Measurements from ENCODE around the gene SH3PXD2B. TPM values are rescaled to one million over a fixed set of nuclear protein-coding genes. Genes with fewer than 3 reads are reported as not detected.

Gene SH3PXD2B
- total and polyA plus RNA-seq, 7 experiments from 2014 or later: 0.15 to 1.1 (median 0.28) TPM; not detected in 1

DNA sequence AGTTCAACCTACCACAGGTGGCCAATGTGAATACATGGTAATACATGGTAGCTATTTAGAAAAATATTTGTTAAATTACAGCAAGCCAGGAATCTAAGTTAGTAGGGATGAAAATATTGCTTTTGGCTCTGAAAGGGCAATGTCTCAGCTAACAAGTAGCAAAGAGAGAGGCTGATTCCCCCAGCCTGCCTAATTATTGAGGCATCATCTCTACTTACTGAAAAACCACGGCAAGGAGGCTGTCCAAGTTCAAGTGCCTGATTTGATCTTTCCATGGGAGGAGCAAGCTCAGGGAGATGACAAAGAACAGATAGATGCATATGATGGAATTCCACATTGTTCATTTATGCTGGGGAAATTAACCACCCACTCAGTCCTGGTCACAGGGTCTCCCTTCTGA, 142.0 kb downstream of the SH3PXD2B start:
- no peak overlapping the region for H3K27ac ChIP-seq (ENCODE audit: low read depth, low read length)
- Mint-ChIP-seq H3K27me3 (peaks cover 0 to 12% (median 5%) of the 10 kb centered on the region in 5 donors), H3K36me3 (peaks cover 0 to 3% (median 0%) of the 10 kb centered on the region in 5 donors), H3K4me1 (no peaks in the 10 kb centered on the region), H3K27ac (no peak overlapping the region), H3K9me3 (no peaks in the 10 kb centered on the region), H3K4me3 (no peak overlapping the region)
- no peaks in the 10 kb centered on the region for H3K9me3 ChIP-seq (ENCODE audit: control insufficient read depth in 2 of 3, low read length in 3 of 3)
- intact Hi-C loops (cut with micrococcal nuclease): no loop called here
- ChIA-PET POLR2A (no interaction called here), CTCF (no interaction called here)
- no peak for DNase-seq
- H3K4me3 ChIP-seq (ENCODE audit: low read length): no peak overlapping the region
- H3K27me3 ChIP-seq (ENCODE audit: control insufficient read depth in 2 of 2, insufficient read depth in 2 of 2, low read length in 2 of 2): no peaks in the 10 kb centered on the region
- no peak for ATAC-seq
- H3K4me1 ChIP-seq (ENCODE audit: control insufficient read depth in 2 of 2, insufficient read depth in 2 of 2, low read length in 2 of 2): no peaks in the 10 kb centered on the region
- no peaks in the 10 kb centered on the region for H3K36me3 ChIP-seq (ENCODE audit: control insufficient read depth in 2 of 3, insufficient read depth in 3 of 3, low read length in 3 of 3)

DNA sequence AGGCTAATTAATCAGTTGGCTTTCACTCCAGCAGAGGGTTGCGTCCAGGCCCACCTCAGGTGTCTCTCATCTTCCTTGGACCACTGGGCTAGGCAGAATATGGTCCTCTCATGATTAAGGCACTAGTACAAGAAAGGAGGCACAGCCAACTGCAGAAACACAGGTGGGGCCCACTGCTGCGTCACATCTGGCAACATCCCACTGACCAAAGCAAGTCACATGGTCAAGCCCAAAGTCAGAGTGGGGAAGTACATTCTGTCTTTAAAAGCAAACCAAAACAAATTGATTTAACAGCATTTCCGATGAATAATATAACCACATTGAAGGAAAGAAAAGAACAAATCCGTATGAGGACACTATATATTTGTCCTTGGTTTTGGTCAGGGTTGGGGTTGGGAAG, 142.7 kb downstream of the SH3PXD2B start:
- H3K27ac ChIP-seq (ENCODE audit: low read depth, low read length): no peak overlapping the region
- H3K9me3 Mint-ChIP-seq: no peaks in the 10 kb centered on the region
- no peaks in the 10 kb centered on the region for H3K9me3 ChIP-seq (ENCODE audit: control insufficient read depth in 2 of 3, low read length in 3 of 3)
- ChIA-PET POLR2A (no interaction called here), CTCF (no interaction called here)
- H3K4me3 Mint-ChIP-seq: no peak overlapping the region
- H3K27me3 Mint-ChIP-seq: peaks cover 0 to 14% (median 5%) of the 10 kb centered on the region in 5 donors
- H3K36me3 ChIP-seq (ENCODE audit: control insufficient read depth in 2 of 3, insufficient read depth in 3 of 3, low read length in 3 of 3): no peaks in the 10 kb centered on the region
- H3K4me1 ChIP-seq (ENCODE audit: control insufficient read depth in 2 of 2, insufficient read depth in 2 of 2, low read length in 2 of 2): no peaks in the 10 kb centered on the region
- H3K27ac Mint-ChIP-seq: no peak overlapping the region
- no peak overlapping the region for H3K4me3 ChIP-seq (ENCODE audit: low read length)
- ATAC-seq (no peak), DNase-seq (no peak)
- no peaks in the 10 kb centered on the region for H3K4me1 Mint-ChIP-seq
- peaks cover 0 to 3% (median 0%) of the 10 kb centered on the region in 5 donors for H3K36me3 Mint-ChIP-seq
- intact Hi-C loops (cut with micrococcal nuclease): no loop called here
- H3K27me3 ChIP-seq (ENCODE audit: control insufficient read depth in 2 of 2, insufficient read depth in 2 of 2, low read length in 2 of 2): no peaks in the 10 kb centered on the region

DNA sequence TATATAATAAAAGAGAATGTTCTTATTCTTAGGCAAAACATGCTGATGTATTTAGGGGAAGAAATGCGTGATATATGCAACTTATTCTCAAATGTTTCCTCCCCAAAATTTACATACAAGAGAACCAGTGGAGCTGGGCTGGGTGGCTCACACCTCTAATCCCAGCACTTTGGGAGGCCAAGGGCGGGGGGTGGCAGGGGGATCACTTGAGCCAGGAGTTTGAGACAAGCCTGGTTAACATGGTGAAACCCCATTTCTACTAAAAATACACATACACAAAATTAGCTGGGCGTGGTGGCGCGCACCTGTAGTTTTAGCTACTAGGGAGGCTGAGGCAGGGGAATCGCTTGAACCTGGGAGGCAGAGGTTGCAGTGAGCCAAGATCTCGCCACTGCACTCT, 143.3 kb downstream of the SH3PXD2B start:
- H3K4me3 ChIP-seq (ENCODE audit: low read length): no peak overlapping the region
- DNase-seq (no peak), ATAC-seq (no peak)
- H3K27ac Mint-ChIP-seq: no peak overlapping the region
- no peaks in the 10 kb centered on the region for H3K4me1 Mint-ChIP-seq
- ChIA-PET POLR2A (no interaction called here), CTCF (no interaction called here)
- intact Hi-C loops (cut with micrococcal nuclease): no loop called here
- peaks cover 0 to 3% (median 0%) of the 10 kb centered on the region in 5 donors for H3K36me3 Mint-ChIP-seq
- H3K36me3 ChIP-seq (ENCODE audit: control insufficient read depth in 2 of 3, insufficient read depth in 3 of 3, low read length in 3 of 3): no peaks in the 10 kb centered on the region
- H3K27me3 Mint-ChIP-seq: peaks cover 0 to 14% (median 5%) of the 10 kb centered on the region in 5 donors
- no peak overlapping the region for H3K27ac ChIP-seq (ENCODE audit: low read depth, low read length)
- H3K9me3 Mint-ChIP-seq: peaks cover 0 to 5% (median 0%) of the 10 kb centered on the region in 11 donors
- H3K9me3 ChIP-seq (ENCODE audit: control insufficient read depth in 2 of 3, low read length in 3 of 3): no peaks in the 10 kb centered on the region
- H3K4me1 ChIP-seq (ENCODE audit: control insufficient read depth in 2 of 2, insufficient read depth in 2 of 2, low read length in 2 of 2): no peaks in the 10 kb centered on the region
- no peak overlapping the region for H3K4me3 Mint-ChIP-seq
- H3K27me3 ChIP-seq (ENCODE audit: control insufficient read depth in 2 of 2, insufficient read depth in 2 of 2, low read length in 2 of 2): no peaks in the 10 kb centered on the region

DNA sequence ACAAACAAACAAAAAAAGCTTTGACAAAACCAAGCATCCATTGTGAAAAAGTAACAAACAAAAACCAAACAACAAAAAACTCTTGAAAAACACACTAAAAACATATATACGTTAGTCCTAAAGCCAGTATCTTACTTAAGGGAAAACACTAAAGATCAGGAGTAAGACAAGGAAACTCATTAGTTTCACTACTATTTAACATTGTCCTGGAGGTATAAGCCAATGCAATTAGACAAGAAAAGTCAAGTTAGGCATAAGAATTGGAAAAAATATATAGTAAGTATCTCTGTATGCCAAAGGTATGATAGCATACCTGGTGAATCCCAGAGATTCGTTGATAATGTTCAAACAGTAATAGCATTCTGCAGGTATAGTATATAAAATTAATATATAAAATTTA, 148.9 kb downstream of the SH3PXD2B start:
- no peaks in the 10 kb centered on the region for H3K27me3 ChIP-seq (ENCODE audit: control insufficient read depth in 2 of 2, insufficient read depth in 2 of 2, low read length in 2 of 2)
- Mint-ChIP-seq H3K4me3 (no peak overlapping the region), H3K36me3 (peaks cover 0 to 7% (median 0%) of the 10 kb centered on the region in 5 donors), H3K27ac (no peak overlapping the region), H3K9me3 (peaks cover 0 to 19% (median 2%) of the 10 kb centered on the region in 11 donors), H3K27me3 (peaks cover 0 to 14% (median 9%) of the 10 kb centered on the region in 5 donors), H3K4me1 (no peaks in the 10 kb centered on the region)
- no peak for DNase-seq
- no peaks in the 10 kb centered on the region for H3K4me1 ChIP-seq (ENCODE audit: control insufficient read depth in 2 of 2, insufficient read depth in 2 of 2, low read length in 2 of 2)
- H3K27ac ChIP-seq (ENCODE audit: low read depth, low read length): no peak overlapping the region
- no peaks in the 10 kb centered on the region for H3K9me3 ChIP-seq (ENCODE audit: control insufficient read depth in 2 of 3, low read length in 3 of 3)
- H3K36me3 ChIP-seq (ENCODE audit: control insufficient read depth in 2 of 3, insufficient read depth in 3 of 3, low read length in 3 of 3): no peaks in the 10 kb centered on the region
- intact Hi-C loops (cut with micrococcal nuclease): no loop called here
- no peak overlapping the region for H3K4me3 ChIP-seq (ENCODE audit: low read length)
- ATAC-seq: no peak
- POLR2A ChIA-PET: no interaction called here
- CTCF ChIA-PET: no interaction called here

DNA sequence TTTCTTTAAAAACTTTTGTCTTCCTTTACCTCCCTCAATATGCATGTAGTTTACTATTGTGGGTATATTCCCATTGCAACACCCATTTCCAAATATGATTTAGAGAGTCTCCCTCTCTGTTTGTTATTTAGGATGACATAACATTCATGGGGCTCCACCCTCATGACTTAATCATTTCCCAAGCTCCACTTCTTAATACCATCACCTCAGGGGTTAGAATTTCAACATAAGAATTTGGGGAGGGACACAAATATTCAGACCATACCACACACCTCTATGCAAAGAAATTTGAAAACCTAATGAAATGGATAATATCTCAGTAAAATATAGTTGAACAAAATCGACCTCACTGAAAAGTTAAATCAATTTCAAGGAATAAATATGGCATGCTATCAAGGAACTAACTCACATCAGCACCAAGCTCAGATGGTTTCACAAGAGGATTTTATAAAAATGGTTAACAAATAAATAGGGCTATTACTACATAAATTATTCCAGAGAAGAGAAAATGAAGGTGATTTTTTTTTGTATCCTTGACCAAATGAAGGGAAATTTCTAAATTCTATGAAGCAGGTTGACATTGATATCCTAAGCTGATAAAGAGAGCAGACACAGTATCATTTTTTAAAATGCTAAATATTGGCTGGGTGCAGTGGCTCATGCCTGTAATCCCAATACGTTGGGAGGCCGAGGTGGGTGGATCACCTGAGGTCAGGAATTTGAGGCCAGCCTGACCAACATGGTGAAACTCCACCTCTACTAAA, 150.6 kb downstream of the SH3PXD2B start:
- no peak overlapping the region for H3K4me3 ChIP-seq (ENCODE audit: low read length)
- POLR2A ChIA-PET: interaction anchor here (0.7 kb wide), 1 partner anchor 1389 kb away, joined by 7 read pairs; no protein-coding TSS in a partner anchor
- no peaks in the 10 kb centered on the region for H3K4me1 ChIP-seq (ENCODE audit: control insufficient read depth in 2 of 2, insufficient read depth in 2 of 2, low read length in 2 of 2)
- H3K27me3 Mint-ChIP-seq: peaks cover 0 to 11% (median 9%) of the 10 kb centered on the region in 5 donors
- DNase-seq: no peak
- H3K4me3 Mint-ChIP-seq: no peak overlapping the region
- no peaks in the 10 kb centered on the region for H3K4me1 Mint-ChIP-seq
- H3K36me3 Mint-ChIP-seq: peaks cover 0 to 7% (median 0%) of the 10 kb centered on the region in 5 donors
- H3K36me3 ChIP-seq (ENCODE audit: control insufficient read depth in 2 of 3, insufficient read depth in 3 of 3, low read length in 3 of 3): no peaks in the 10 kb centered on the region
- H3K9me3 ChIP-seq (ENCODE audit: control insufficient read depth in 2 of 3, low read length in 3 of 3): no peaks in the 10 kb centered on the region
- CTCF ChIA-PET: no interaction called here
- H3K9me3 Mint-ChIP-seq: peaks cover 0 to 19% (median 2%) of the 10 kb centered on the region in 11 donors
- no peak for ATAC-seq
- no peak overlapping the region for H3K27ac ChIP-seq (ENCODE audit: low read depth, low read length)
- intact Hi-C loops (cut with micrococcal nuclease): no loop called here
- no peak overlapping the region for H3K27ac Mint-ChIP-seq
- H3K27me3 ChIP-seq (ENCODE audit: control insufficient read depth in 2 of 2, insufficient read depth in 2 of 2, low read length in 2 of 2): no peaks in the 10 kb centered on the region

DNA sequence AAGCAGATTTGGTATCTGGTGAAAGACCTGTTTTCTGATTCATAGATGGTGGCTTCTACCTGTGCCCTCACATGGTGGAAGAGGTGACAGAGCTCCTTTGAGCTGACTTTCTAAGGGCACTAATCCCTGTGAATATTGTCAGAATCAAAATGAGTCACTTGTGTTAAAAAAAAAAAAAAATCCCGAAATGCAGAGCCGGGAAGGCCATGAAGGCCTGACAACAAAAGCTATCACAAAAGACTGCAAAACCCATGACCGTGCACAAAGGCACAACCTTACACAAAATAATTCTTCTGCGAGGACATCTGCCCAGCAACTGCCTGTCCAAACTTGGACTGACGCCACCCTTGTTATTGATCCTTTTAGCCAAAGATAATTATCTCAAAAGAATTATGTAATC, 151.2 kb downstream of the SH3PXD2B start:
- no peaks in the 10 kb centered on the region for H3K9me3 ChIP-seq (ENCODE audit: control insufficient read depth in 2 of 3, low read length in 3 of 3)
- no peak overlapping the region for H3K4me3 ChIP-seq (ENCODE audit: low read length)
- Mint-ChIP-seq H3K36me3 (peaks cover 0 to 7% (median 0%) of the 10 kb centered on the region in 5 donors), H3K9me3 (peaks cover 0 to 19% (median 2%) of the 10 kb centered on the region in 11 donors), H3K4me3 (no peak overlapping the region), H3K4me1 (no peaks in the 10 kb centered on the region), H3K27me3 (peaks cover 0 to 11% (median 9%) of the 10 kb centered on the region in 5 donors), H3K27ac (no peak overlapping the region)
- CTCF ChIA-PET: no interaction called here
- DNase-seq: no peak
- no peak for ATAC-seq
- POLR2A ChIA-PET: no interaction called here
- H3K4me1 ChIP-seq (ENCODE audit: control insufficient read depth in 2 of 2, insufficient read depth in 2 of 2, low read length in 2 of 2): no peaks in the 10 kb centered on the region
- H3K36me3 ChIP-seq (ENCODE audit: control insufficient read depth in 2 of 3, insufficient read depth in 3 of 3, low read length in 3 of 3): no peaks in the 10 kb centered on the region
- intact Hi-C loops (cut with micrococcal nuclease): no loop called here
- H3K27ac ChIP-seq (ENCODE audit: low read depth, low read length): no peak overlapping the region
- no peaks in the 10 kb centered on the region for H3K27me3 ChIP-seq (ENCODE audit: control insufficient read depth in 2 of 2, insufficient read depth in 2 of 2, low read length in 2 of 2)
